Aorta (tissue), 5 donors: ENCODE results near the gene CENPK. TPM values are rescaled to one million over a fixed set of nuclear protein-coding genes. Genes with fewer than 3 reads are reported as not detected.
A peak's percentile ranks its signal among the peaks of the same experiment; 100 is the strongest.

Experiments
- ATAC-seq: fragments of 200-7000 bp; cut with Tn5 transposase; one replicate; pipeline ENCODE4 v1.9.1; 2022; ENCODE audit warnings: moderate library complexity; ENCODE audit not compliant: low FRiP score
- DNase-seq, 2 donors: peaks; one replicate each; pipeline ENCODE4 v3.0.0-alpha.2; 2020
- H3K27ac ChIP-seq, 2 donors: one replicate each; pipeline ENCODE4 v1.5.1; 2013; ENCODE audit warnings: low read length in 2 of 2, mild to moderate bottlenecking in 2 of 2, moderate library complexity in 2 of 2, control low read depth in 1 of 2, inconsistent platforms in 1 of 2, low read depth in 1 of 2
- H3K27me3 ChIP-seq, 2 donors: one replicate each; pipeline ENCODE4 v1.6.1; 2013; ENCODE audit warnings: control low read depth in 1 of 2, low read length in 1 of 2, mild to moderate bottlenecking in 1 of 2, moderate library complexity in 1 of 2; ENCODE audit not compliant: insufficient read depth in 2 of 2, control insufficient read depth in 1 of 2
- H3K36me3 ChIP-seq, 2 donors: one replicate each; pipeline ENCODE4 v1.6.1; 2013; ENCODE audit warnings: control low read depth in 1 of 2, low read length in 1 of 2, mild to moderate bottlenecking in 1 of 2; ENCODE audit not compliant: insufficient read depth in 2 of 2, control insufficient read depth in 1 of 2
- H3K4me1 ChIP-seq, 2 donors: one replicate each; pipeline ENCODE4 v1.6.1; 2013; ENCODE audit warnings: low read length in 2 of 2, control low read depth in 1 of 2, mild to moderate bottlenecking in 1 of 2, moderate library complexity in 1 of 2; ENCODE audit not compliant: insufficient read depth in 2 of 2, control insufficient read depth in 1 of 2
- H3K4me3 ChIP-seq, 2 donors: one replicate each; pipeline ENCODE4 v1.5.1; 2013; ENCODE audit warnings: low read length in 2 of 2, control low read depth in 1 of 2, mild to moderate bottlenecking in 1 of 2
- H3K9me3 ChIP-seq: one replicate; pipeline ENCODE4 v1.6.1; 2013; ENCODE audit warnings: mild to moderate bottlenecking, low read length; ENCODE audit not compliant: control insufficient read depth
- WGBS, 2 donors: extraction: QIAGEN DNeasy Blood & Tissue Kit; methylation state at CpG; one replicate each; pipeline ENCODE4 v1.1.7; 2013; 5-methylcytosine and 5-hydroxymethylcytosine counted together
- intact Hi-C, 2 donors: fragments of 100-400 bp; cut with DNase I; formaldehyde crosslinking; loops; one replicate each; pipeline versions ENCODE4 v1.14.2 to v1.15.0; 2022
- polyA plus RNA-seq, 2 donors: library from polyadenylated mRNA; stranded (reverse); fragments of 200-250 nt; gene quantifications; one replicate each; pipeline ENCODE4 v1.2.3, GENCODE V29; 2013
- total RNA-seq, 2 donors: library from RNA; stranded (reverse); fragmentation: NEBNext Ultra II Directional; extraction: Animal tissue kit (Norgen Biotek cat#: 25700); gene quantifications; one replicate each; pipeline ENCODE4 v1.2.1, GENCODE V29; 2021
- donor health status: healthy with polysubstance abuse.
- donor health status: Bipolar disorder and iron deficiency.
- donor health status: DM: no; HTN: no; CAD: no.
- donor health status: DM: no; HTN: no; CAD: no.
- donor health status: DM: yes; HTN: yes; CAD: no.

Gene CENPK
- total and polyA plus RNA-seq, 4 donors, result 0.05 to 3.7 (median 2.8) TPM

DNA sequence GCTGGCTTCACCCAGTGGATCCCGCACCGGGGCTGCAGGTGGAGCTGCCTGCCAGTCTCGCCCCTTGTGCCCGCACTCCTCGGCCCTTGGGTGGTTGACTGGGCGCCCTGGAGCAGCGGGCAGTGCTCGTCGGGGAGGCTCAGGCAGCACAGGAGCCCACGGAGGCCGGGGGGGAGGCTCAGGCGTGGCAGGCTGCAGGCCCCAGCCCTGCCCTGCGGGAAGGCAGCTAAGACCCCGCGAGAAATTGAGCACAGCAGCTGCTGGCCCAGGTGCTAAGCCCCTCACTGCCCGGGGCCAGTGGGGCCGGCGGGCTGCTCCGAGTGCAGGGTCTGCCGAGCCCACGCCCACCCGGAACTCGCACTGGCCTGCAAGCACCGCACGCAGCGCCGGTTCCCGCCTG lies 77.6 kb downstream of the CENPK start:
- H3K4me3 ChIP-seq, result no peak overlapping the region
- H3K36me3 ChIP-seq, result no peaks in the 10 kb centered on the region
- intact Hi-C loops, result loop anchor here (2.0 to 10.0 kb wide), 3 partner anchors 291 to 851 kb away; no protein-coding TSS in a partner anchor
- no peak overlapping the region for H3K27ac ChIP-seq
- ATAC-seq (no peak), DNase-seq (no peak)
- no peaks in the 10 kb centered on the region for H3K4me1 ChIP-seq
- H3K9me3 ChIP-seq, result no peaks in the 10 kb centered on the region
- no peaks in the 10 kb centered on the region for H3K27me3 ChIP-seq
- WGBS, 2 donors, result 91 to 98% methylated on average over 26 to 28 of the region's 28 CpGs

- Histone ChIP-seq H3K4me1 (no peaks in the 10 kb centered on the region), H3K9me3 (no peaks in the 10 kb centered on the region), H3K4me3 (peak overlapping the region; percentile 98), H3K27ac (peak overlapping the region in 1 of 2 donors; percentile 87), H3K27me3 (no peaks in the 10 kb centered on the region), H3K36me3 (no peaks in the 10 kb centered on the region)
- intact Hi-C loops, result loop anchor here (2.0 to 10.0 kb wide), 9 partner anchors 289 to 849 kb away; no protein-coding TSS in a partner anchor
- 14 to 17% methylated on average over 3 of the region's 3 CpGs for WGBS, 2 donors
- ATAC-seq, result peak; percentile 82
- DNase-seq, result no peak
Observed at GRCh38 chr5:65483546-65484346, 79.2 kb downstream of the CENPK start.

DNA sequence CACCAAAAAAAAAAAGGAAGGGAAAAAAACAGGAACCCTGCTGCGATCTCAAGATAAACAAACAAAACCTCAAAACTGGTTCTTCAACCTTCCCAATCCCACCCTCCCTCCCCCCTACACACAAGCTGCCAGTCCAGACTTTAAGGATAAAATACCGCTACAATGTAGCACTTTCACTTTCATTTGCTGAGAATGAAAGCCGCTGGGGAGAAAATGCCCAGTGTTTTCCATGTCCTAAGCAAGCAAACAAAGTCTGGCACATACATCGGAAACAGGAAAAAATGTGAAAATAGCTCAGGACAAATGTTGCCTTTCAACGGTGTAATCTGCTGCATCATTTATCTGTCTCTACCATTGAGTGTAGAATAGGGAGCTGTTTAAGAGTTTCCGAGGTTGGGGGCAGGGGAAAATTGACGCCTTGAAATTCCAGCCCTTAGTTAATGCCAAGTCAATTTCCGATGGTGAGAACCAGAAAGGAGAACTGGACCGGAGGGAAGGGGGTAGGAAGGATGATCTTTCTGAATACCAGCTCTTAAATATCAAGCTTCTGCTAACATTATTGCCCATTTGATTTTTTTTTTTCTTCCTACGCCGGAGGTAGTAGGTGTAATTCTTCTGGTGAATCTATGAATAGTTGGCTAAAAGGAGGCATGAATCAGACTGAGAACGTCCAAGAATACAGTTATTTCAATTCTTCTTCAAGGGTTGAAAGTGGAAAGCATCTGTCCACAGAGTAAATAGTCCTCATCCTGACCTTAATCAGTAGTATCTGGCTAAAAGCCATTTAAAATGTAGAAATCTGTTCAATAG lies 80.0 kb downstream of the CENPK start:
- Histone ChIP-seq H3K36me3 (no peaks in the 10 kb centered on the region), H3K4me3 (peak overlapping the region; percentile 98), H3K27ac (peak overlapping the region; percentile 82 to 87), H3K27me3 (no peaks in the 10 kb centered on the region), H3K9me3 (no peaks in the 10 kb centered on the region), H3K4me1 (no peaks in the 10 kb centered on the region)
- DNase-seq, result no peak
- intact Hi-C loops, result loop anchor here (2.0 to 10.0 kb wide), 8 partner anchors 288 to 848 kb away; no protein-coding TSS in a partner anchor
- 0% methylated on average over 12 of the region's 12 CpGs for WGBS, 2 donors
- ATAC-seq, result peak; percentile 68

- no peaks in the 10 kb centered on the region for H3K9me3 ChIP-seq
- H3K27ac ChIP-seq, result peak overlapping the region; percentile 46 to 87
- intact Hi-C loops, result loop anchor here (2.0 to 10.0 kb wide), 8 partner anchors 288 to 848 kb away; no protein-coding TSS in a partner anchor
- ATAC-seq (peak; percentile 41), DNase-seq (no peak)
- no peaks in the 10 kb centered on the region for H3K4me1 ChIP-seq
- H3K27me3 ChIP-seq, result no peaks in the 10 kb centered on the region
- WGBS, 2 donors, result 0% methylated on average over 6 of the region's 6 CpGs
- peak overlapping the region; percentile 98 for H3K4me3 ChIP-seq
- no peaks in the 10 kb centered on the region for H3K36me3 ChIP-seq
Observed at GRCh38 chr5:65482296-65482735, 80.7 kb downstream of the CENPK start.

GRCh38 chr5:65481635-65482295 lies 81.2 kb downstream of the CENPK start, which contains the start of gene ADAMTS6:
Gene ADAMTS6, minus strand, starts transcription at chr5:65481920. Its CDS starts 8,247 bp downstream, at chr5:65473673.
- H3K9me3 ChIP-seq, result no peaks in the 10 kb centered on the region
- H3K4me3 ChIP-seq, result peak within 1 kb of the TSS; percentile 98
- peak within 1 kb of the TSS; percentile 82 to 87 for H3K27ac ChIP-seq
- H3K4me1 ChIP-seq, result no peaks in the 10 kb centered on the region
- intact Hi-C loops, result loop anchor here (2.0 to 10.0 kb wide), 9 partner anchors 115 to 847 kb away; no protein-coding TSS in a partner anchor
- DNase-seq, result peak; percentile 93 to 94
- no peaks in the 10 kb centered on the region for H3K36me3 ChIP-seq
- WGBS, 2 donors, result 1% methylated on average over 12 of the region's 12 CpGs
- ATAC-seq, result peak; percentile 93
- no peaks in the 10 kb centered on the region for H3K27me3 ChIP-seq

- DNase-seq, result no peak
- ATAC-seq, result no peak
- no peaks in the 10 kb centered on the region for H3K27me3 ChIP-seq
- no peaks in the 10 kb centered on the region for H3K36me3 ChIP-seq
- H3K27ac ChIP-seq, result peak overlapping the region; percentile 48 to 64
- no peaks in the 10 kb centered on the region for H3K4me1 ChIP-seq
- WGBS, 2 donors, result 0 to 1% methylated on average over 7 of the region's 7 CpGs
- intact Hi-C loops, result loop anchor here (2.0 to 10.0 kb wide), 7 partner anchors 114 to 846 kb away; no protein-coding TSS in a partner anchor
- peak overlapping the region; percentile 90 to 97 for H3K4me3 ChIP-seq
- no peaks in the 10 kb centered on the region for H3K9me3 ChIP-seq
Observed at GRCh38 chr5:65481171-65481581, 81.8 kb downstream of the CENPK start.

DNA sequence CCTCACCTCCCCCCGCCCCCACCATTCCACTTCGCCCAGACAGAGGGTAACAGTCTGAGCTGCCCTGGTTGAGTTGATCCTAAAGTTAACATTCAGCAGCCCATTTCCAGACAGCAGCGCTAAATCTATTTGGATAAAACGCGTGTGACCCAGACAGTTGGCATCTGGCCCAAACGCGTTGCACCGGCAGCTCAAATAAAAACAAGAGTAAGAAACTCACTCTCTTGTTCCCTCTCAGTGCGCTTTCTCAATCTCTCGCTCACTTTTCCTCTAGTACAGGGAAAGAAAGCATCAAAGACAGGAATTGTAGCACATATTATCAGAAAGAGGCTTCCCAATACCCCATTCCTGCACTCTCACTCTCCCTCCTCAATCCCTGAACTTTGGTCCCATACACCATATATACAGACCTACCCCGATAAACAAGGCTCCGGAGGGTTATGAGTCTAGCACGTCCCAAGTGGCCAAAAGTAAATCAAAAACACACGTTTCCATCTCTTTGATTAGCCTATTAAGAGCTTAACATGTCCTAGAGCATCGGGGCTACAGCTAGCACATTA lies 82.6 kb downstream of the CENPK start:
- Histone ChIP-seq H3K36me3 (no peaks in the 10 kb centered on the region), H3K4me3 (peak overlapping the region; percentile 90 to 97), H3K9me3 (no peaks in the 10 kb centered on the region), H3K4me1 (no peaks in the 10 kb centered on the region), H3K27ac (peak overlapping the region; percentile 82), H3K27me3 (no peaks in the 10 kb centered on the region)
- ATAC-seq (peak; percentile 59), DNase-seq (peak; percentile 85 to 91)
- intact Hi-C loops, result loop anchor here (2.0 to 10.0 kb wide), 7 partner anchors 114 to 846 kb away; no protein-coding TSS in a partner anchor
- 1% methylated on average over 15 of the region's 15 CpGs for WGBS, 2 donors

DNA sequence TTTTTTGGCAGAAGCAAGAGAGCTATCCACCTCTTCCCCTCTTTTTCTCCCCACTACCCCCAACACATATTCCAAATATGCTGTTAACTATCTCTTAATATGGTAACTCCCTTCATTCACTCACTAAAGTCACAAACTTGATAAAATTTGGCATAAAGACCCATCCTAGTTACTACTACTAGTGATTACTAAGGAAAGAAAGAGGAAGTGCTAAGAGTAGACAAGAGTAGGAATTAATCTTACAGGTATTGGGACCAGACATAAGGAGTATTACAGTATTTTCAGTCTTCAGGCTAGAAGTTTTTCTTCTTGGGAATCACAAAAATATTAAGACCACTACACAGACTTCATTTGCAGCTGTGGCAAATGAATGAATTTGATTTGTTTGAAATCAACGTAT lies 83.4 kb downstream of the CENPK start:
- H3K4me1 ChIP-seq, result no peaks in the 10 kb centered on the region
- no peak for ATAC-seq
- H3K9me3 ChIP-seq, result no peaks in the 10 kb centered on the region
- no peak overlapping the region for H3K27ac ChIP-seq
- H3K4me3 ChIP-seq, result peak overlapping the region; percentile 90 to 97
- H3K27me3 ChIP-seq, result no peaks in the 10 kb centered on the region
- intact Hi-C loops, result loop anchor here in 1 of 2 donors (10.0 kb wide), 1 partner anchor 115 kb away; no protein-coding TSS in a partner anchor
- WGBS, 2 donors, result 6 to 7% methylated on average over 1 of the region's 1 CpG
- DNase-seq, result no peak
- H3K36me3 ChIP-seq, result no peaks in the 10 kb centered on the region
